Panc1 (cell line): Measurements from ENCODE around the gene SMIM38. TPM values are rescaled to one million over a fixed set of nuclear protein-coding genes. Genes with fewer than 3 reads are reported as not detected.

ENCODE experiments used
- ATAC-seq: fragments of 200-7000 bp; cut with Tn5 transposase; 2 replicates; pipeline ENCODE4 v1.9.1; 2020; ENCODE audit warnings: mild to moderate bottlenecking, moderate library complexity
- BruUV-seq: library from RNA; stranded (reverse); fragments of 400-500 nt; replicated peaks from 2 replicates; lab custom pipeline; 2021; lab: Mats Ljungman, UMichigan
- CTCF ChIA-PET: fragments of 300-600 bp; sonication (Branson Sonifier 250); formaldehyde crosslinking; loops from one replicate; lab custom pipeline; 2022; ENCODE audit warnings: antibody characterized with exemption; lab: Charles Lee
- POLR2A ChIA-PET: fragments of 300-600 bp; sonication (Branson Sonifier 250); formaldehyde crosslinking; loops from one replicate; lab custom pipeline; 2022; ENCODE audit warnings: antibody characterized with exemption; lab: Charles Lee
- DNase-seq: peaks from one replicate; pipeline ENCODE4 v3.0.0-alpha.2; 2010; ENCODE audit warnings: low read depth, low spot score
- H3K27ac ChIP-seq: 2 replicates; pipeline ENCODE4 v1.5.1; 2011; ENCODE audit warnings: mild to moderate bottlenecking, low read length, inconsistent platforms
- H3K27me3 ChIP-seq: fragments of 200-500 bp; sonication (Bioruptor generic); 2 replicates; pipeline ENCODE4 v1.6.0; 2014; ENCODE audit warnings: low read length, inconsistent platforms; ENCODE audit not compliant: control insufficient read depth, insufficient read depth
- H3K36me3 ChIP-seq: fragments of 200-500 bp; sonication (Bioruptor generic); 2 replicates; pipeline ENCODE4 v1.5.1; 2014; ENCODE audit warnings: inconsistent platforms, mild to moderate bottlenecking, low read length, moderate library complexity; ENCODE audit not compliant: control insufficient read depth, insufficient read depth
- H3K4me1 ChIP-seq: 2 replicates; pipeline ENCODE4 v1.5.1; 2011; ENCODE audit warnings: inconsistent platforms, mild to moderate bottlenecking, low read length, moderate library complexity; ENCODE audit not compliant: control insufficient read depth, insufficient read depth
- H3K4me3 ChIP-seq, 2 experiments: 2 replicates each; pipeline ENCODE4 v1.5.1; 2011 to 2012; ENCODE audit warnings: low read depth in 2 of 2, low read length in 2 of 2, mild to moderate bottlenecking in 2 of 2, inconsistent platforms in 1 of 2, moderate library complexity in 1 of 2
- H3K9me3 ChIP-seq: fragments of 200-500 bp; sonication (Bioruptor generic); 2 replicates; pipeline ENCODE4 v1.5.1; 2014; ENCODE audit warnings: low read depth, mild to moderate bottlenecking, inconsistent platforms, low read length, moderate library complexity; ENCODE audit not compliant: control insufficient read depth, insufficient read depth
- POLR2AphosphoS5 ChIP-seq: IDR thresholded peaks from 2 replicates; pipeline ENCODE4 v1.6.1; 2012; ENCODE audit warnings: mild to moderate bottlenecking, low read depth, low read length, moderate library complexity
- REST ChIP-seq, 2 experiments: IDR thresholded peaks; 2 replicates each; pipeline ENCODE4 v1.6.1; 2011 to 2012; ENCODE audit warnings: low read depth in 2 of 2, control low read depth in 1 of 2, low read length in 1 of 2, mild to moderate bottlenecking in 1 of 2, moderate library complexity in 1 of 2; ENCODE audit not compliant: insufficient read depth in 1 of 2
- SIN3A ChIP-seq: IDR thresholded peaks from 2 replicates; pipeline ENCODE4 v1.6.1; 2012; ENCODE audit warnings: low read depth, mild to moderate bottlenecking, low read length, moderate library complexity, borderline replicate concordance; ENCODE audit not compliant: insufficient read depth
- TCF7L2 ChIP-seq: IDR thresholded peaks from 2 replicates; pipeline ENCODE4 v1.6.1; 2011; ENCODE audit warnings: mild to moderate bottlenecking, low read depth, low read length, inconsistent platforms
- in situ Hi-C: cut with HindIII; loops from 2 replicates; pipeline ENCODE4 v1.10.0; 2016; ENCODE audit warnings: low sequenced_read_pairs, low pct_unique_long_range_greater_than_20kb
- intact Hi-C: fragments of 100-400 bp; cut with micrococcal nuclease; formaldehyde crosslinking; loops from one replicate; pipeline ENCODE4 v1.10.0; 2022; ENCODE audit not compliant: unreplicated experiment
- total RNA-seq: library from RNA; stranded (reverse); gene quantifications from one replicate; pipeline ENCODE4 v1.2.1, GENCODE V29; 2021; ENCODE audit not compliant: unreplicated experiment
- TF ChIP-seq, protein P1 (sequence below): fragments of 450-650 bp; IDR thresholded peaks from 2 replicates; pipeline ENCODE4 v1.5.1; 2017; ENCODE audit warnings: mild to moderate bottlenecking

The SMIM38 gene
- total RNA-seq, 1 experiment from 2014 or later: 0.46 TPM

DNA sequence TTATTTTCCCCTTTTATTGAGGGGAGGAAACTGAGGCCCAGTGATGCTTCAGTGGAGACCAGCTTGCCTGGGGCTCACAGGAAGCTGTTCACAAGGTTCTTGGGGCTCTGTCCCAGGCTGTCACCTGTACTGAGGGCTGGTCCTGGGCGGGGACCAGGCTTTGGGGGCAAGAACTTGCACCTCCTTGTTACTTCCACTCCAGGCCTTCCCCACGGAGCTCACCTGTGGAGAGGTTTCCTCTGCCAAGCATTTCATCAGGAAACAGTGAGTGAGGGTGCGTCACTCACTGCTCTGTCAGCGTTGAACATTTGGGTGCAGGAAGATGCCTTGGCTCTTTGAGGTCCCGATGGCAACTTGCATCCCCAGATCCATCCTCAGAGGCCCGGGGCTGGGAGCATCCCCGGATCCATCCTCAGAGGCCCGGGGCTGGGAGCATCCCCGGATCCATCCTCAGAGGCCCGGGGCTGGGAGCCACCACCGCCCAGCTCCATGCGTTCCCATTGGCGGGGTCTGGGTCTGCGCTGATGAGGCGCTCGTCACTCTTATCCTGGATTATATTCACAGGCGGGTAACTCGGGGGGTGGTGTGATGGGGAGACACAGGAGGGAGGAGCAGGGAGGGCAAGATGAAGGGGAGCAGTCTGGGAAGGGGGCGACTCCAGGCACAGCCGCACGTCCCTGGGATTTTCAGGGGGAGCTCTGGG lies 1.4 kb upstream of the SMIM38 start:
- ATAC-seq: no peak
- TF ChIP-seq REST (IDR thresholded peaks at IDR 0.05; ENCODE audit: insufficient read depth in 1 of 2, low read depth in 2 of 2, low read length in 1 of 2) (no peak), POLR2AphosphoS5 (no peak), SIN3A (no peak), TCF7L2 (no peak)
- TF ChIP-seq, protein P1, sequence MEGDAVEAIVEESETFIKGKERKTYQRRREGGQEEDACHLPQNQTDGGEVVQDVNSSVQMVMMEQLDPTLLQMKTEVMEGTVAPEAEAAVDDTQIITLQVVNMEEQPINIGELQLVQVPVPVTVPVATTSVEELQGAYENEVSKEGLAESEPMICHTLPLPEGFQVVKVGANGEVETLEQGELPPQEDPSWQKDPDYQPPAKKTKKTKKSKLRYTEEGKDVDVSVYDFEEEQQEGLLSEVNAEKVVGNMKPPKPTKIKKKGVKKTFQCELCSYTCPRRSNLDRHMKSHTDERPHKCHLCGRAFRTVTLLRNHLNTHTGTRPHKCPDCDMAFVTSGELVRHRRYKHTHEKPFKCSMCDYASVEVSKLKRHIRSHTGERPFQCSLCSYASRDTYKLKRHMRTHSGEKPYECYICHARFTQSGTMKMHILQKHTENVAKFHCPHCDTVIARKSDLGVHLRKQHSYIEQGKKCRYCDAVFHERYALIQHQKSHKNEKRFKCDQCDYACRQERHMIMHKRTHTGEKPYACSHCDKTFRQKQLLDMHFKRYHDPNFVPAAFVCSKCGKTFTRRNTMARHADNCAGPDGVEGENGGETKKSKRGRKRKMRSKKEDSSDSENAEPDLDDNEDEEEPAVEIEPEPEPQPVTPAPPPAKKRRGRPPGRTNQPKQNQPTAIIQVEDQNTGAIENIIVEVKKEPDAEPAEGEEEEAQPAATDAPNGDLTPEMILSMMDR: no peak
- Histone ChIP-seq H3K9me3 (no peaks in the 10 kb centered on the region), H3K4me3 (no peak overlapping the region), H3K4me1 (no peaks in the 10 kb centered on the region; the same call in 1 of the 2 replicates), H3K27me3 (no peaks in the 10 kb centered on the region), H3K36me3 (no peaks in the 10 kb centered on the region), H3K27ac (no peak overlapping the region)
- in situ Hi-C loops: no loop called here
- CTCF ChIA-PET: interaction anchor here (0.6 kb wide), 1 partner anchor 52 kb away, joined by 6 read pairs; no protein-coding TSS in a partner anchor
- intact Hi-C loops: no loop called here
- DNase-seq: no peak
- POLR2A ChIA-PET: interaction anchor here (0.7 kb wide), 1 partner anchor 106 kb away, joined by 4 read pairs; no protein-coding TSS in a partner anchor
- no TSS peak for BruUV-seq

DNA sequence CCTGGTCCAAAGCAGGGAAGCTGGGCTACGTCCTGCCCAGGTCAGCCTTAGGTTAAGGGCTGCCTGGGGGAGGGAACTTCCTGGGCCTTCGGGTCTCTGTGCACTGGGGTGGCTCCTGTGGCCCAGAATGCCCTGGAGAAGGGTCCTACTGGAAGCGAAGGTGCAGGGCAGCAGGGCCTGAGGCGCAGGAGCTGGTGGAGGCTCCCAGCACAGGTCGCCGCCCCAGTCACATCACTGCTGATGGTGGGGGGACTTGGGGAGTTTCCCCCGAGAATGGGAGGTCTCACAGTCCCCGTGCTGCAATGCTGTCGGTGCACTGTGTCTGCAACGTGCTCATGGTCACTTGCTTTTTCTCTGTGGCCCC lies 815 bp upstream of the SMIM38 start:
- Histone ChIP-seq H3K27me3 (no peaks in the 10 kb centered on the region), H3K36me3 (no peaks in the 10 kb centered on the region), H3K27ac (no peak overlapping the region), H3K9me3 (no peaks in the 10 kb centered on the region), H3K4me1 (no peaks in the 10 kb centered on the region; the same call in 1 of the 2 replicates), H3K4me3 (no peak overlapping the region)
- no peak for DNase-seq
- intact Hi-C loops: no loop called here
- CTCF ChIA-PET: no interaction called here
- ATAC-seq: no peak
- TF ChIP-seq REST (IDR thresholded peaks at IDR 0.05; ENCODE audit: insufficient read depth in 1 of 2, low read depth in 2 of 2, low read length in 1 of 2): no peak
- TF ChIP-seq, protein P1: no peak
- in situ Hi-C loops: no loop called here
- BruUV-seq: no TSS peak
- POLR2A ChIA-PET: interaction anchor here (0.7 kb wide), 1 partner anchor 105 kb away, joined by 4 read pairs; no protein-coding TSS in a partner anchor
